ENCODE results near the gene VDR. TPM values are rescaled to one million over a fixed set of nuclear protein-coding genes. Genes with fewer than 3 reads are reported as not detected.

Gene VDR
- total RNA-seq, 1 experiment from 2014 or later, result 9.5 TPM

- CTCF ChIA-PET, result no interaction called here
- DNase-seq (ENCODE audit: low read depth, low spot score) (no peak), ATAC-seq (no peak)
- intact Hi-C loops (cut with micrococcal nuclease), result loop anchor here (5.0 kb wide), 1 partner anchor 1393 kb away; no protein-coding TSS in a partner anchor
- no peaks in the 10 kb centered on the region for H3K9me2 ChIP-seq (ENCODE audit: insufficient read depth)
- no peaks in the 10 kb centered on the region for H4K20me1 ChIP-seq (ENCODE audit: insufficient read depth)
- H3K27ac ChIP-seq (ENCODE audit: low read depth, low read length), result no peak overlapping the region
- H3K27me3 ChIP-seq (ENCODE audit: insufficient read depth, low read length), result no peaks in the 10 kb centered on the region
- peaks cover 4 to 15% of the 10 kb centered on the region in 2 experiments; a peak in 3 of 4 replicates for H3K4me1 ChIP-seq (ENCODE audit: control insufficient read depth in 1 of 2, insufficient read depth in 2 of 2, low read length in 2 of 2)
- H3K4me2 ChIP-seq (ENCODE audit: low read length), result no peak overlapping the region
- no peak overlapping the region for H2AFZ ChIP-seq (ENCODE audit: low read depth, low read length, poor library complexity, severe bottlenecking)
- no peaks in the 10 kb centered on the region for H3K9me3 ChIP-seq (ENCODE audit: control insufficient read depth in 1 of 2, insufficient read depth in 1 of 2, low read depth in 1 of 2, low read length in 2 of 2)
- POLR2A ChIA-PET, result no interaction called here
- no peak overlapping the region for H3K9ac ChIP-seq (ENCODE audit: low read length)
- TF ChIP-seq CEBPB (IDR thresholded peaks at IDR 0.05; ENCODE audit: low read depth) (no peak), CBX3 (IDR thresholded peaks at IDR 0.05; ENCODE audit: low read depth) (no peak), YY1 (IDR thresholded peaks at IDR 0.05; ENCODE audit: extremely low read depth, insufficient replicate concordance, low read depth, low read length) (no peak), RAD21 (IDR thresholded peaks at IDR 0.05; ENCODE audit: low read depth) (no peak), SIN3A (IDR thresholded peaks at IDR 0.05; ENCODE audit: low read depth) (no peak), ZBTB33 (IDR thresholded peaks at IDR 0.05; ENCODE audit: extremely low read depth, insufficient replicate concordance, low read length) (no peak), SP1 (IDR thresholded peaks at IDR 0.05; ENCODE audit: low read depth) (no peak), SRF (IDR thresholded peaks at IDR 0.05; ENCODE audit: low read depth) (no peak), REST (IDR thresholded peaks at IDR 0.05; ENCODE audit: low read depth) (no peak)
- RAD21 ChIA-PET (ENCODE audit: low non-redundant PET in 1 of 2, low total read pairs in 2 of 2, uncharacterized antibody in 2 of 2, unreplicated experiment in 2 of 2), result no interaction called here
- BruUV-seq (replicated peaks), result no TSS peak
- no peak overlapping the region for H3K4me3 ChIP-seq (replicated peaks in 1 of 2; ENCODE audit: low read depth in 1 of 2, low read length in 2 of 2)
- H3K36me3 ChIP-seq (ENCODE audit: control insufficient read depth in 1 of 2, insufficient read depth in 2 of 2, low read length in 2 of 2), result no peaks in the 10 kb centered on the region
- no peaks in the 10 kb centered on the region for H3K79me2 ChIP-seq (ENCODE audit: insufficient read depth, low read length)
These were observed 5.2 kb upstream of the VDR start for GRCh38 chr12:47909839-47910465.

All from HCT116 (cell line).